PC-3 (cell line): ENCODE data around the gene LTB4R2. TPM values are rescaled to one million over a fixed set of nuclear protein-coding genes. Genes with fewer than 3 reads are reported as not detected.

Experiments used
- ATAC-seq: fragments of 200-7000 bp; cut with Tn5 transposase; 2 replicates; pipeline ENCODE4 v1.9.1; 2020; ENCODE audit warnings: mild to moderate bottlenecking, moderate library complexity
- BruUV-seq: library from RNA; stranded (reverse); fragments of 400-500 nt; replicated peaks from 2 replicates; lab custom pipeline; 2021; lab: Mats Ljungman, UMichigan
- CTCF ChIA-PET: fragments of 300-600 bp; sonication (Branson Sonifier 250); formaldehyde crosslinking; loops from one replicate; lab custom pipeline; 2022; ENCODE audit warnings: antibody characterized with exemption; lab: Charles Lee
- POLR2A ChIA-PET: fragments of 300-600 bp; sonication (Branson Sonifier 250); formaldehyde crosslinking; loops from one replicate; lab custom pipeline; 2022; ENCODE audit warnings: antibody characterized with exemption; ENCODE audit not compliant: unreplicated experiment; lab: Charles Lee
- DNase-seq: peaks from one replicate; pipeline ENCODE4 v3.0.0-alpha.2; 2015
- H2AFZ ChIP-seq: fragments of 300-600 bp; sonication (generic); 2 replicates; pipeline ENCODE4 v1.6.0; 2016; ENCODE audit warnings: antibody characterized with exemption, low read length
- H3F3A ChIP-seq: fragments of 300-600 bp; sonication (generic); one replicate; pipeline ENCODE4 v1.6.0; 2017; ENCODE audit warnings: antibody characterized with exemption, low read length, control low read depth, mild to moderate bottlenecking; ENCODE audit not compliant: unreplicated experiment
- H3K27ac ChIP-seq: fragments of 300-600 bp; sonication (generic); 2 replicates; pipeline ENCODE4 v1.5.1; 2016; ENCODE audit warnings: mild to moderate bottlenecking, low read length
- H3K27me3 ChIP-seq: fragments of 300-600 bp; sonication (generic); 2 replicates; pipeline ENCODE4 v1.6.1; 2016; ENCODE audit warnings: low read length, mixed read lengths
- H3K36me3 ChIP-seq: fragments of 300-600 bp; sonication (generic); 2 replicates; pipeline ENCODE4 v1.6.1; 2016; ENCODE audit warnings: low read depth, mixed run types, low read length, mixed read lengths
- H3K4me1 ChIP-seq: fragments of 300-600 bp; sonication (generic); 2 replicates; pipeline ENCODE4 v1.5.1; 2016; ENCODE audit warnings: low read length; ENCODE audit not compliant: insufficient read depth
- H3K4me2 ChIP-seq: fragments of 300-600 bp; sonication (generic); 2 replicates; pipeline ENCODE4 v1.6.0; 2016; ENCODE audit warnings: low read length
- H3K4me3 ChIP-seq: fragments of 300-600 bp; sonication (generic); 2 replicates; pipeline ENCODE4 v1.5.1; 2016; ENCODE audit warnings: mild to moderate bottlenecking, low read length, mixed read lengths
- H3K79me2 ChIP-seq: fragments of 300-600 bp; sonication (generic); 2 replicates; pipeline ENCODE4 v1.6.1; 2017; ENCODE audit warnings: low read length, mixed read lengths
- H3K9ac ChIP-seq: fragments of 300-600 bp; sonication (generic); 2 replicates; pipeline ENCODE4 v1.6.0; 2016; ENCODE audit warnings: mild to moderate bottlenecking, low read length
- H3K9me2 ChIP-seq: fragments of 300-600 bp; sonication (generic); replicated peaks from 2 replicates; pipeline ENCODE4 v1.6.1; 2016; ENCODE audit warnings: mixed run types, low read length, mixed read lengths
- H3K9me3 ChIP-seq: fragments of 300-600 bp; sonication (generic); 2 replicates; pipeline ENCODE4 v1.6.1; 2016; ENCODE audit warnings: low read length, mixed read lengths
- H4K20me1 ChIP-seq: fragments of 300-600 bp; sonication (generic); 2 replicates; pipeline ENCODE4 v1.6.1; 2016; ENCODE audit warnings: low read length, mixed read lengths
- EZH2 ChIP-seq: fragments of 300-600 bp; sonication (generic); IDR thresholded peaks from one replicate; pipeline ENCODE4 v1.6.1; 2017; ENCODE audit warnings: antibody characterized with exemption, mild to moderate bottlenecking, low read length; ENCODE audit not compliant: unreplicated experiment
- EZH2phosphoT487 ChIP-seq: fragments of 300-600 bp; sonication (generic); IDR thresholded peaks from 2 replicates; pipeline ENCODE4 v1.6.1; 2018; ENCODE audit warnings: mild to moderate bottlenecking, antibody characterized with exemption, low read length, borderline replicate concordance
- intact Hi-C: fragments of 100-400 bp; cut with micrococcal nuclease; formaldehyde crosslinking; loops from 2 replicates; pipeline ENCODE4 v1.9.0; 2023
- total RNA-seq: library from RNA; depleted of rRNA; stranded (reverse); fragments of >200 nt; gene quantifications from 2 replicates; pipeline ENCODE4 v1.2.3, GENCODE V29; 2014
- TF ChIP-seq, protein P1 (sequence below): fragments of 300-600 bp; sonication (generic); conservative IDR thresholded peaks from 2 replicates; pipeline ENCODE4 v1.5.1; 2017; ENCODE audit warnings: antibody characterized with exemption, low read depth, mild to moderate bottlenecking, low read length

LTB4R2 gene
- total RNA-seq, 1 experiment from 2014 or later = 9.3 TPM

GRCh38 chr14:24267516-24267915 lies 42.4 kb upstream of the LTB4R2 start:
- H3K9me3 ChIP-seq = no peaks in the 10 kb centered on the region
- no peaks in the 10 kb centered on the region for H3F3A ChIP-seq
- no peak overlapping the region for H3K4me3 ChIP-seq
- H3K4me1 ChIP-seq = peaks cover 11% of the 10 kb centered on the region
- H3K4me2 ChIP-seq = no peak overlapping the region
- H3K36me3 ChIP-seq = no peaks in the 10 kb centered on the region
- no peaks in the 10 kb centered on the region for H3K79me2 ChIP-seq
- no peak for ATAC-seq
- no peaks in the 10 kb centered on the region for H4K20me1 ChIP-seq
- ChIA-PET POLR2A (no interaction called here), CTCF (no interaction called here)
- no peaks in the 10 kb centered on the region for H3K27me3 ChIP-seq
- no peak overlapping the region for H2AFZ ChIP-seq
- H3K9ac ChIP-seq = no peak overlapping the region
- TF ChIP-seq, protein P1, sequence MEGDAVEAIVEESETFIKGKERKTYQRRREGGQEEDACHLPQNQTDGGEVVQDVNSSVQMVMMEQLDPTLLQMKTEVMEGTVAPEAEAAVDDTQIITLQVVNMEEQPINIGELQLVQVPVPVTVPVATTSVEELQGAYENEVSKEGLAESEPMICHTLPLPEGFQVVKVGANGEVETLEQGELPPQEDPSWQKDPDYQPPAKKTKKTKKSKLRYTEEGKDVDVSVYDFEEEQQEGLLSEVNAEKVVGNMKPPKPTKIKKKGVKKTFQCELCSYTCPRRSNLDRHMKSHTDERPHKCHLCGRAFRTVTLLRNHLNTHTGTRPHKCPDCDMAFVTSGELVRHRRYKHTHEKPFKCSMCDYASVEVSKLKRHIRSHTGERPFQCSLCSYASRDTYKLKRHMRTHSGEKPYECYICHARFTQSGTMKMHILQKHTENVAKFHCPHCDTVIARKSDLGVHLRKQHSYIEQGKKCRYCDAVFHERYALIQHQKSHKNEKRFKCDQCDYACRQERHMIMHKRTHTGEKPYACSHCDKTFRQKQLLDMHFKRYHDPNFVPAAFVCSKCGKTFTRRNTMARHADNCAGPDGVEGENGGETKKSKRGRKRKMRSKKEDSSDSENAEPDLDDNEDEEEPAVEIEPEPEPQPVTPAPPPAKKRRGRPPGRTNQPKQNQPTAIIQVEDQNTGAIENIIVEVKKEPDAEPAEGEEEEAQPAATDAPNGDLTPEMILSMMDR = no peak
- TF ChIP-seq EZH2 (no peak), EZH2phosphoT487 (no peak)
- BruUV-seq = no TSS peak
- H3K27ac ChIP-seq = no peak overlapping the region
- intact Hi-C loops = no loop called here
- DNase-seq = no peak
- no peaks in the 10 kb centered on the region for H3K9me2 ChIP-seq

GRCh38 chr14:24268225-24268624 lies 41.7 kb upstream of the LTB4R2 start:
- no peak for TF ChIP-seq EZH2phosphoT487
- no peak for TF ChIP-seq EZH2
- TF ChIP-seq, protein P1 = no peak

GRCh38 chr14:24269368-24269767 lies 40.6 kb upstream of the LTB4R2 start:
- H3K27me3 ChIP-seq = no peaks in the 10 kb centered on the region
- no peak overlapping the region for H3K4me3 ChIP-seq
- DNase-seq = no peak
- ChIA-PET CTCF (no interaction called here), POLR2A (no interaction called here)
- H3K9ac ChIP-seq = no peak overlapping the region
- ATAC-seq = no peak
- intact Hi-C loops = no loop called here
- no peaks in the 10 kb centered on the region for H3K79me2 ChIP-seq
- no peaks in the 10 kb centered on the region for H3K9me3 ChIP-seq
- BruUV-seq = no TSS peak
- no peaks in the 10 kb centered on the region for H3K36me3 ChIP-seq
- no peak overlapping the region for H2AFZ ChIP-seq
- H3F3A ChIP-seq = no peaks in the 10 kb centered on the region
- no peaks in the 10 kb centered on the region for H3K9me2 ChIP-seq
- H3K4me2 ChIP-seq = no peak overlapping the region
- no peak for TF ChIP-seq EZH2phosphoT487
- no peak for TF ChIP-seq EZH2
- TF ChIP-seq, protein P1 = no peak
- no peaks in the 10 kb centered on the region for H4K20me1 ChIP-seq
- peaks cover 19% of the 10 kb centered on the region for H3K4me1 ChIP-seq
- H3K27ac ChIP-seq = no peak overlapping the region

More at GRCh38 chr14:24268225-24268624, 41.7 kb upstream of the LTB4R2 start:
- intact Hi-C loops = no loop called here
- Histone ChIP-seq H3K36me3 (no peaks in the 10 kb centered on the region), H4K20me1 (no peaks in the 10 kb centered on the region), H3K79me2 (no peaks in the 10 kb centered on the region), H3F3A (no peaks in the 10 kb centered on the region), H3K4me1 (peaks cover 11% of the 10 kb centered on the region), H3K27me3 (no peaks in the 10 kb centered on the region), H3K4me2 (no peak overlapping the region), H3K4me3 (no peak overlapping the region), H3K9me2 (no peaks in the 10 kb centered on the region), H3K9ac (no peak overlapping the region), H2AFZ (no peak overlapping the region), H3K9me3 (no peaks in the 10 kb centered on the region), H3K27ac (no peak overlapping the region)
- CTCF ChIA-PET = no interaction called here
- no TSS peak for BruUV-seq
- POLR2A ChIA-PET = no interaction called here
- no peak for DNase-seq
- ATAC-seq = no peak
